Omental fat pad (tissue), 4 donors: ENCODE results near the gene ACSL6. TPM values are rescaled to one million over a fixed set of nuclear protein-coding genes. Genes with fewer than 3 reads are reported as not detected.

Experiments
- ATAC-seq: fragments of 150-250 bp; one replicate; pipeline ENCODE4 v1.9.1; 2016; ENCODE audit warnings: mild to moderate bottlenecking, moderate library complexity; ENCODE audit not compliant: low FRiP score
- DNase-seq: peaks from one replicate; pipeline ENCODE4 v3.0.0-alpha.2; 2019; ENCODE audit warnings: low spot score
- CTCF ChIP-seq, 3 donors: fragments of 450-650 bp; IDR thresholded peaks; one replicate each; pipeline ENCODE4 v1.5.1; 2016 to 2017; ENCODE audit warnings: antibody characterized with exemption in 3 of 3, mild to moderate bottlenecking in 3 of 3, moderate library complexity in 2 of 3
- total RNA-seq, 4 donors: library from RNA; depleted of rRNA; stranded (reverse); fragments of >200 nt; gene quantifications; one replicate each; pipeline ENCODE4 v1.1.0, GENCODE V29; 2016

The ACSL6 gene
- total RNA-seq, 4 donors from 2014 or later, result 0.75 to 1.4 (median 1.0) TPM; not detected in 1

- DNase-seq, result peak; percentile 18
- no peak for TF ChIP-seq CTCF (IDR thresholded peaks at IDR 0.05)
Observed at GRCh38 chr5:132057498-132058255, 46.2 kb upstream of the ACSL6 start.

DNA sequence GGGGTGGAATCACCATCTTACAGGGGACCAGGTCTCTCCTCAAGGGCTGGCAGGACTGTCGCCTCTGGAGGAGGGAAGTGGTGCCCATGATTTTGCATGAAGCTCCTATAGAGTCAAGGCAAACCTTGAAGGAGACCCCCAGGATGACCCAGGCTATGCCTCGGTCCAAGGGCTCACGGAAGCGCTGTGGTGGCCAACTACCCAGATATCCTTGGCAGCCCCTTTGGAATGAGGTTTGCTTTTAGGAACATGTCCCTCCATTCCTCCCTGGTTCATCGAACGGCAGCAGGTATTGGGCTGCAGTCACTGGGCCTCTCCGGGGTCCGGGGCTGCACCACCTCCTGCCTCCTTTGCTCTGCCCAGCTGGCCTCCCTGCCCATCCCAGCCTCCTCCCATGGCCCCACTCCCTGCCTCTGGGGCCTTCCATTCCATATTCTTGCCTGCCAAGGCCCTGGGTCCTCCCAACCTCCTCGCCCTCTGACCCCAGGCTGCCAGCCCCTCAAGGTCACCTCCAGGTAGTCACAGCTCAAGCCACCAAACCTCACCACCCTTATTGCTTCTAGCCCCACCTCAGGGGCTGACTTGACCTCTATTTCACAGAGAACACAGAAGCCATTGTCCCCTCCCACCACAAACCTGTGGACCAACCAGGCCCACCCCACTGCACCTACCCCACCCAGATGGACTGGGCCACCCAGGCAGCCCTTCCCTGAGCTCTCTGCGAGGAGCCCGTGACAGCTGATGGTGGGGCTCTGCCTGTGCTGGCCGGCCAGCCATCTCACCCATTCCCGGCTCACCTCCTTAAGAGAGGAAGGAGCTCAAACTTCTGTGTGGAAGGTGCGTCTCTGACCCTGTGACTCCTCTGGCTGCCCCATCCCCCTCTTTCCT lies 45.4 kb upstream of the ACSL6 start:
- no peak for TF ChIP-seq CTCF (IDR thresholded peaks at IDR 0.05)
- ATAC-seq (no peak), DNase-seq (peak; percentile 14)

More at GRCh38 chr5:132057498-132058255, 46.2 kb upstream of the ACSL6 start:
- ATAC-seq, result no peak

DNA sequence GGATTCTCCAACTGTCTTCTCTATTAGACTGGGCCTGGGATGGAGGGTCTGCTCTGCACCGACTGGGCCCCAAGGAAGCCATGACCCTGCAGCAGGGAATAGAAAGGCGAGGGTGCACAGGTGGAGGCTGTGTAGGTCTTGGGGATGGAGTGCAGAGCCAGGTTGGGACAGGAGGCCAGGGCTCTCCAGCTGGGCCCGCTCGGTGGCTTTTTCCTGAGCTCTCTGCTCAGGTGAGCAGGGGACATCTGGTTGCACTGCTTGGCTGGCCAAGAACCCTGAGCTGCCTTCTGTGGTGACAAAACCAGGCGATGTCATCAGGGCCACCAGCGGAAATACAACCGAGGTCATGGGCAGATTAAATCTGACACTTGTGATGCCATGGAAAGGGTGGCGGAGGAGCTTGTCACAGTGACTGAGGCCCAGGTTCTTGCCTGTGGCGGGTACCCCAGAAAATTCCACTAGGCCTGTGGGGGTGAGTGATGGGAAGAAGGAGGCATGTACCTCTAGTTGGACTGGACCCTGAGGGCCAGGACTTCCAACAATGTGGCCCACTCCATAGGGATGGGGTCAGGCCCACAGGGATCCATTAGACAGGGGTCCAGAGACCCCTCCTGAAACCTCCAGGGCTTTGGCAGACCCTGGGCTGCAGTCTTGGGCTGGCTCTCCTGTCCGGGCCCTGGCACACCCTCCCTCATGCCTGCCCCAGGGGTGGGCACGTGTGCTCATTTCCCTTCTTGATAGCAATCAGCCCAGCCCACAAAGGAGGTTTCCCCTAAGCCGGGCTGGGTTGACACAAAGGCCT lies 44.6 kb upstream of the ACSL6 start:
- no peak for TF ChIP-seq CTCF (IDR thresholded peaks at IDR 0.05)
- DNase-seq, result peak; percentile 14
- ATAC-seq, result no peak

GRCh38 chr5:132055441-132055807 lies 44.0 kb upstream of the ACSL6 start:
- no peak for ATAC-seq
- no peak for DNase-seq
- TF ChIP-seq CTCF (IDR thresholded peaks at IDR 0.05), result no peak

DNA sequence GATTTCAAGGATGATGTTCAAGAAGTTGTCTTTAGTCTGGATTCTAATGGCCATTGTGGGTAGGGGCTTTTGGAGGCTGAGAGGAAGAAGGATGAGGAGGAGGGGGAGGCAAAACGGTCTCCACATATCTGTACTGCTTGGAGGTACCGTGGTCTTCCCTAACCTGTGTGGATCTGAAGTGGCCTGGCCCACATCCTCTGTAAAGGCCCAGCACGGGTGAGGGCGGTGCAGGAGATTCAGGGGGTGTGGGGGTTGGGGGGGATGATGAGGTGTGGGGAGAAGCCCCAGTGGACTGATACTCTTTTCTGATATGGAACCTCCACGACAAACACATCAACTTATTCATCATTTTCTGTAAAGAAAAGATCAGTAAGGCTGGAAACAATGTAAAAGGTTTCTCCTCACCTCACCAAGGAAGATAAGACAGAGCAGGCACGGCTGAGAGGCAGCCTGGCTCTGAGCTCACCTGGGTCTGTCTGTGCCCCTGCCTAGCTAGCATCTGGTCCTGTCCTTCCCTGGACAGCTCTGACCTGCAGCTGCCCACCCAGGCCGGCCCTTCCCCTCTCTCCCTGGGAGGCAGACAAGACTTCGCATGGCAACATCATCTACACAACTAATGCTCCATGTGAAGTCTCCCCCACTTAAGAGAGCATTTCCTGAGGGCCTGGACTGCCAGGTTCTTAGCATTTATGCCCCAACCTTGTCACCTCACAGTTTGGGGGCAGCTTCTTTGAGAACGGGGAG lies 43.4 kb upstream of the ACSL6 start:
- no peak for TF ChIP-seq CTCF (IDR thresholded peaks at IDR 0.05)
- peak; percentile 5 for DNase-seq
- no peak for ATAC-seq

GRCh38 chr5:132054031-132054696 lies 42.7 kb upstream of the ACSL6 start:
- TF ChIP-seq CTCF (IDR thresholded peaks at IDR 0.05), result no peak
- DNase-seq (peak; percentile 14), ATAC-seq (no peak)
